Liver (tissue), 9 donors: Measurements from ENCODE around the gene VSTM2L. TPM values are rescaled to one million over a fixed set of nuclear protein-coding genes. Genes with fewer than 3 reads are reported as not detected.

Experiments used
- DNase-seq: peaks from one replicate; pipeline ENCODE4 v3.0.0-alpha.2; 2017; ENCODE audit warnings: low spot score
- H3K27ac ChIP-seq, 2 donors: one replicate each; pipeline ENCODE4 v1.7.0; 2013; ENCODE audit warnings: inconsistent platforms in 2 of 2, low read length in 2 of 2, control low read depth in 1 of 2, low read depth in 1 of 2, mild to moderate bottlenecking in 1 of 2
- H3K27me3 ChIP-seq, 4 donors: one replicate each; pipeline versions ENCODE4 v1.6.1 to v1.7.0; 2013; ENCODE audit warnings: low read length in 3 of 4, inconsistent platforms in 1 of 4, mild to moderate bottlenecking in 1 of 4, moderate library complexity in 1 of 4; ENCODE audit not compliant: control insufficient read depth in 4 of 4, insufficient read depth in 4 of 4
- H3K36me3 ChIP-seq, 4 donors: one replicate each; pipeline versions ENCODE4 v1.6.1 to v1.7.0; 2013; ENCODE audit warnings: low read length in 3 of 4, mild to moderate bottlenecking in 3 of 4, low read depth in 1 of 4, moderate library complexity in 1 of 4; ENCODE audit not compliant: control insufficient read depth in 4 of 4, insufficient read depth in 3 of 4
- H3K4me1 ChIP-seq, 4 donors: one replicate each; pipeline versions ENCODE4 v1.6.1 to v1.7.0; 2013; ENCODE audit warnings: low read length in 3 of 4, mild to moderate bottlenecking in 3 of 4, moderate library complexity in 1 of 4; ENCODE audit not compliant: control insufficient read depth in 4 of 4, insufficient read depth in 4 of 4
- H3K4me3 ChIP-seq, 3 donors: one replicate each; pipeline versions ENCODE4 v1.6.1 to v1.7.0; 2013; ENCODE audit warnings: low read length in 3 of 3, control low read depth in 1 of 3, low read depth in 1 of 3, mild to moderate bottlenecking in 1 of 3
- H3K9ac ChIP-seq, 2 donors: one replicate each; pipeline ENCODE4 v1.7.0; 2013; ENCODE audit warnings: low read length in 2 of 2, mild to moderate bottlenecking in 2 of 2, moderate library complexity in 2 of 2, control low read depth in 1 of 2, low read depth in 1 of 2
- H3K9me3 ChIP-seq, 4 donors: one replicate each; pipeline versions ENCODE4 v1.6.1 to v1.7.0; 2013; ENCODE audit warnings: low read length in 3 of 4; ENCODE audit not compliant: control insufficient read depth in 4 of 4
- EGR1 ChIP-seq, 2 donors: IDR thresholded peaks; 2 replicates each; pipeline ENCODE4 v1.6.1; 2016 to 2018; ENCODE audit warnings: antibody characterized with exemption in 2 of 2, low read depth in 2 of 2
- FOXA1 ChIP-seq: IDR thresholded peaks from 2 replicates; pipeline ENCODE4 v1.6.1; 2016; ENCODE audit warnings: antibody characterized with exemption
- FOXA2 ChIP-seq: IDR thresholded peaks from 2 replicates; pipeline ENCODE4 v1.6.1; 2016; ENCODE audit warnings: antibody characterized with exemption
- GABPA ChIP-seq, 2 donors: IDR thresholded peaks in 1 of 2; conservative IDR thresholded peaks in 1 of 2; 2 replicates each; pipeline ENCODE4 v1.6.1; 2016; ENCODE audit warnings: antibody characterized with exemption in 2 of 2, mild to moderate bottlenecking in 1 of 2, moderate library complexity in 1 of 2
- HNF4A ChIP-seq, 2 donors: conservative IDR thresholded peaks; 2 replicates each; pipeline ENCODE4 v1.6.1; 2016; ENCODE audit warnings: antibody characterized with exemption in 2 of 2, mild to moderate bottlenecking in 2 of 2
- HNF4G ChIP-seq: IDR thresholded peaks from 2 replicates; pipeline ENCODE4 v1.6.1; 2016; ENCODE audit warnings: antibody characterized with exemption
- JUND ChIP-seq, 2 donors: IDR thresholded peaks; 2 replicates each; pipeline ENCODE4 v1.6.1; 2016; ENCODE audit warnings: antibody characterized with exemption in 2 of 2
- NR2F2 ChIP-seq: IDR thresholded peaks from 2 replicates; pipeline ENCODE4 v1.6.1; 2016; ENCODE audit warnings: antibody characterized with exemption
- RXRA ChIP-seq, 2 donors: IDR thresholded peaks; 2 replicates each; pipeline ENCODE4 v1.6.1; 2017 to 2018; ENCODE audit warnings: antibody characterized with exemption in 2 of 2, mild to moderate bottlenecking in 1 of 2
- SP1 ChIP-seq: IDR thresholded peaks from 2 replicates; pipeline ENCODE4 v1.6.1; 2018; ENCODE audit warnings: antibody characterized with exemption, mild to moderate bottlenecking
- TAF1 ChIP-seq: conservative IDR thresholded peaks from 2 replicates; pipeline ENCODE4 v1.6.1; 2016; ENCODE audit warnings: antibody characterized with exemption, mild to moderate bottlenecking
- YY1 ChIP-seq: IDR thresholded peaks from 2 replicates; pipeline ENCODE4 v1.6.1; 2016; ENCODE audit warnings: antibody characterized with exemption, mild to moderate bottlenecking
- WGBS: extraction: QIAGEN DNeasy Blood & Tissue Kit; methylation state at CpG from one replicate; pipeline ENCODE4 v1.1.7; 2013; 5-methylcytosine and 5-hydroxymethylcytosine counted together
- polyA plus RNA-seq, 2 donors: library from polyadenylated mRNA; stranded (reverse) in 1 of 2; unstranded in 1 of 2; fragments of 200-250 nt in 1 of 2; fragments of >200 nt in 1 of 2; fragmentation: Nextera tagmentation in 1 of 2; extraction: Ambion mirVana in 1 of 2; gene quantifications; one replicate each; pipeline versions ENCODE4 v1.2.1 to v1.2.3, GENCODE V29; 2013 to 2015
- total RNA-seq, 2 donors: library from RNA; depleted of rRNA; stranded (reverse); fragments of >200 nt; gene quantifications; one replicate each; pipeline ENCODE4 v1.2.3, GENCODE V29; 2014
- TF ChIP-seq, protein P1 (sequence below): IDR thresholded peaks from 2 replicates; pipeline ENCODE4 v1.6.1; 2016; ENCODE audit warnings: antibody characterized with exemption
- TF ChIP-seq, protein P2 (sequence below): fragments of 150-350 bp; IDR thresholded peaks from 2 replicates; pipeline ENCODE4 v1.5.1; 2017; ENCODE audit warnings: improper control_type of control experiment, low read depth, low read length; ENCODE audit not compliant: missing input control
- TF ChIP-seq, protein P3 (sequence below): IDR thresholded peaks from 2 replicates; pipeline ENCODE4 v1.6.1; 2016; ENCODE audit warnings: antibody characterized with exemption, mild to moderate bottlenecking
- TF ChIP-seq, protein P4 (sequence below): IDR thresholded peaks from 2 replicates; pipeline ENCODE4 v1.6.1; 2016; ENCODE audit warnings: antibody characterized with exemption
- donor health status: healthy.
- donor health status: healthy.
- donor health status: healthy.
- donor health status: healthy.
- donor health status: healthy.

Gene VSTM2L
- total and polyA plus RNA-seq, 4 donors, result 0.31 to 0.79 (median 0.56) TPM

DNA sequence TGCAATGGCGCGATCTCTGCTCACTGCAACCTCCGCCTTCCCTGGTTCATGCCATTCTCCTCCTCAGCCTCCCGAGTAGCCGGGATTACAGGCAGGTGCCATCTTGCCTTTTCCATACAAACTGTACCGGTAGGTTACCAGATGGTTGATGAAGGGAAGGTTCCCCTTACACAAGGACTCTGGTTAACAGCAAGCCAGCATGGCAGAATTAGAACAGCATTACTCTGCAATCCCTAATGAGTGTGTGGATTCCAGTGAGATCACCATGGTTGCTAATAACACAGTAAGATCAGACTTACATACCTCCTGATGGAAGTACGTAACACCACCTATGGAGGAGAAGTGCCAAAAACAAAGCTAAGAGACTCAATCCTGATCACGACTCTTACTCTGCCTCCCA, 78.6 kb downstream of the VSTM2L start:
- DNase-seq, result no peak
- WGBS, result 96% methylated on average over 8 of the region's 8 CpGs
- H3K36me3 ChIP-seq, result no peaks in the 10 kb centered on the region
- H3K27ac ChIP-seq, result no peak overlapping the region
- H3K4me1 ChIP-seq, result peaks cover 8 to 31% (median 28%) of the 10 kb centered on the region in 4 donors
- no peaks in the 10 kb centered on the region for H3K27me3 ChIP-seq
- no peak for TF ChIP-seq FOXA1
- TF ChIP-seq RXRA (IDR thresholded peaks at IDR 0.05), result no peak
- TF ChIP-seq SP1, result no peak
- TF ChIP-seq, protein P1, sequence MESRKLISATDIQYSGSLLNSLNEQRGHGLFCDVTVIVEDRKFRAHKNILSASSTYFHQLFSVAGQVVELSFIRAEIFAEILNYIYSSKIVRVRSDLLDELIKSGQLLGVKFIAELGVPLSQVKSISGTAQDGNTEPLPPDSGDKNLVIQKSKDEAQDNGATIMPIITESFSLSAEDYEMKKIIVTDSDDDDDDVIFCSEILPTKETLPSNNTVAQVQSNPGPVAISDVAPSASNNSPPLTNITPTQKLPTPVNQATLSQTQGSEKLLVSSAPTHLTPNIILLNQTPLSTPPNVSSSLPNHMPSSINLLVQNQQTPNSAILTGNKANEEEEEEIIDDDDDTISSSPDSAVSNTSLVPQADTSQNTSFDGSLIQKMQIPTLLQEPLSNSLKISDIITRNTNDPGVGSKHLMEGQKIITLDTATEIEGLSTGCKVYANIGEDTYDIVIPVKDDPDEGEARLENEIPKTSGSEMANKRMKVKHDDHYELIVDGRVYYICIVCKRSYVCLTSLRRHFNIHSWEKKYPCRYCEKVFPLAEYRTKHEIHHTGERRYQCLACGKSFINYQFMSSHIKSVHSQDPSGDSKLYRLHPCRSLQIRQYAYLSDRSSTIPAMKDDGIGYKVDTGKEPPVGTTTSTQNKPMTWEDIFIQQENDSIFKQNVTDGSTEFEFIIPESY, result no peak
- TF ChIP-seq, protein P2, sequence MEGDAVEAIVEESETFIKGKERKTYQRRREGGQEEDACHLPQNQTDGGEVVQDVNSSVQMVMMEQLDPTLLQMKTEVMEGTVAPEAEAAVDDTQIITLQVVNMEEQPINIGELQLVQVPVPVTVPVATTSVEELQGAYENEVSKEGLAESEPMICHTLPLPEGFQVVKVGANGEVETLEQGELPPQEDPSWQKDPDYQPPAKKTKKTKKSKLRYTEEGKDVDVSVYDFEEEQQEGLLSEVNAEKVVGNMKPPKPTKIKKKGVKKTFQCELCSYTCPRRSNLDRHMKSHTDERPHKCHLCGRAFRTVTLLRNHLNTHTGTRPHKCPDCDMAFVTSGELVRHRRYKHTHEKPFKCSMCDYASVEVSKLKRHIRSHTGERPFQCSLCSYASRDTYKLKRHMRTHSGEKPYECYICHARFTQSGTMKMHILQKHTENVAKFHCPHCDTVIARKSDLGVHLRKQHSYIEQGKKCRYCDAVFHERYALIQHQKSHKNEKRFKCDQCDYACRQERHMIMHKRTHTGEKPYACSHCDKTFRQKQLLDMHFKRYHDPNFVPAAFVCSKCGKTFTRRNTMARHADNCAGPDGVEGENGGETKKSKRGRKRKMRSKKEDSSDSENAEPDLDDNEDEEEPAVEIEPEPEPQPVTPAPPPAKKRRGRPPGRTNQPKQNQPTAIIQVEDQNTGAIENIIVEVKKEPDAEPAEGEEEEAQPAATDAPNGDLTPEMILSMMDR, result no peak
- TF ChIP-seq HNF4A (conservative IDR thresholded peaks at IDR 0.05), result no peak
- no peak for TF ChIP-seq TAF1
- TF ChIP-seq GABPA (IDR thresholded peaks at IDR 0.05 in 1 of 2, conservative IDR thresholded peaks at IDR 0.05 in 1 of 2), result no peak
- TF ChIP-seq, protein P3, sequence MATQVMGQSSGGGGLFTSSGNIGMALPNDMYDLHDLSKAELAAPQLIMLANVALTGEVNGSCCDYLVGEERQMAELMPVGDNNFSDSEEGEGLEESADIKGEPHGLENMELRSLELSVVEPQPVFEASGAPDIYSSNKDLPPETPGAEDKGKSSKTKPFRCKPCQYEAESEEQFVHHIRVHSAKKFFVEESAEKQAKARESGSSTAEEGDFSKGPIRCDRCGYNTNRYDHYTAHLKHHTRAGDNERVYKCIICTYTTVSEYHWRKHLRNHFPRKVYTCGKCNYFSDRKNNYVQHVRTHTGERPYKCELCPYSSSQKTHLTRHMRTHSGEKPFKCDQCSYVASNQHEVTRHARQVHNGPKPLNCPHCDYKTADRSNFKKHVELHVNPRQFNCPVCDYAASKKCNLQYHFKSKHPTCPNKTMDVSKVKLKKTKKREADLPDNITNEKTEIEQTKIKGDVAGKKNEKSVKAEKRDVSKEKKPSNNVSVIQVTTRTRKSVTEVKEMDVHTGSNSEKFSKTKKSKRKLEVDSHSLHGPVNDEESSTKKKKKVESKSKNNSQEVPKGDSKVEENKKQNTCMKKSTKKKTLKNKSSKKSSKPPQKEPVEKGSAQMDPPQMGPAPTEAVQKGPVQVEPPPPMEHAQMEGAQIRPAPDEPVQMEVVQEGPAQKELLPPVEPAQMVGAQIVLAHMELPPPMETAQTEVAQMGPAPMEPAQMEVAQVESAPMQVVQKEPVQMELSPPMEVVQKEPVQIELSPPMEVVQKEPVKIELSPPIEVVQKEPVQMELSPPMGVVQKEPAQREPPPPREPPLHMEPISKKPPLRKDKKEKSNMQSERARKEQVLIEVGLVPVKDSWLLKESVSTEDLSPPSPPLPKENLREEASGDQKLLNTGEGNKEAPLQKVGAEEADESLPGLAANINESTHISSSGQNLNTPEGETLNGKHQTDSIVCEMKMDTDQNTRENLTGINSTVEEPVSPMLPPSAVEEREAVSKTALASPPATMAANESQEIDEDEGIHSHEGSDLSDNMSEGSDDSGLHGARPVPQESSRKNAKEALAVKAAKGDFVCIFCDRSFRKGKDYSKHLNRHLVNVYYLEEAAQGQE, result no peak
- no peak for TF ChIP-seq JUND (IDR thresholded peaks at IDR 0.05)
- no peak for TF ChIP-seq HNF4G
- no peak for TF ChIP-seq FOXA2
- no peak for TF ChIP-seq EGR1 (IDR thresholded peaks at IDR 0.05; ENCODE audit: low read depth in 2 of 2)
- TF ChIP-seq NR2F2, result no peak
- H3K9ac ChIP-seq, result no peak overlapping the region
- H3K4me3 ChIP-seq, result no peak overlapping the region
- no peaks in the 10 kb centered on the region for H3K9me3 ChIP-seq

DNA sequence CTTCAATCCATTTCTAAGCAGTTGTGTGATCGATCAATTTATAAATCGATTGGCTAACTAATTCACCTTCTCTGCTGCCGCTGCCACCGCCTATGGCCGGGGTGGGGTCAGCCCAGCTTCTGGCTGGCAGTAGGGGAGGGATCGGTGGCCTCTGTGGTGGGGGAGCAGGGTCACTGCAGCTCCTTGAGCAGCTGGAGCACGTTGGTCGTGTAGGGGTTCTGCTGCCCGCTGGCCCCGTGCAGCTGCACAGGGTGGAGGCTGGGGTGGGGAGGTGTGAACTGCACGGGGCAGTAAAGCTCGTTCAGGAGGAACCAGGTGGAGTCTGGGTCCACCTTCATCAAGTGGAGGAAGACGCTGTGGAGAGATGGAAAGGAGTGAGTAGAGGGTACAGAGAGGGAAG, 80.4 kb downstream of the VSTM2L start:
- H3K36me3 ChIP-seq, result no peaks in the 10 kb centered on the region
- WGBS, result 94% methylated on average over 13 of the region's 13 CpGs
- H3K27me3 ChIP-seq, result no peaks in the 10 kb centered on the region
- H3K9me3 ChIP-seq, result no peaks in the 10 kb centered on the region
- H3K4me3 ChIP-seq, result no peak overlapping the region
- no peak for TF ChIP-seq FOXA1
- TF ChIP-seq FOXA2, result no peak
- TF ChIP-seq, protein P4, sequence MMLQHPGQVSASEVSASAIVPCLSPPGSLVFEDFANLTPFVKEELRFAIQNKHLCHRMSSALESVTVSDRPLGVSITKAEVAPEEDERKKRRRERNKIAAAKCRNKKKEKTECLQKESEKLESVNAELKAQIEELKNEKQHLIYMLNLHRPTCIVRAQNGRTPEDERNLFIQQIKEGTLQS, result no peak
- no peak for TF ChIP-seq SP1
- no peak for TF ChIP-seq GABPA (IDR thresholded peaks at IDR 0.05 in 1 of 2, conservative IDR thresholded peaks at IDR 0.05 in 1 of 2)
- TF ChIP-seq, protein P3, result no peak
- TF ChIP-seq, protein P2, result no peak
- no peak for TF ChIP-seq HNF4G
- no peak for TF ChIP-seq NR2F2
- TF ChIP-seq YY1, result no peak
- TF ChIP-seq JUND (IDR thresholded peaks at IDR 0.05), result no peak
- TF ChIP-seq RXRA (IDR thresholded peaks at IDR 0.05), result no peak
- no peak for TF ChIP-seq EGR1 (IDR thresholded peaks at IDR 0.05; ENCODE audit: low read depth in 2 of 2)
- TF ChIP-seq HNF4A (conservative IDR thresholded peaks at IDR 0.05), result no peak
- H3K4me1 ChIP-seq, result peaks cover 16 to 48% (median 43%) of the 10 kb centered on the region in 4 donors
- DNase-seq, result no peak
- H3K9ac ChIP-seq, result no peak overlapping the region
- no peak overlapping the region for H3K27ac ChIP-seq
